Activated CD4-positive, alpha-beta T cell treated with anti-CD3 and anti-CD28 coated beads, Interleukin-2, amount 50 U/mL, for 1 hour (primary cell): Measurements from ENCODE around the gene SLC25A5.
"Not testable (repeated sequence)": the region's sequence is repeated elsewhere in the genome, so short reads cannot be mapped to it uniquely, and the experiment has no call there.

Experiments used
- DNase-seq: peaks from one replicate; pipeline ENCODE4 v3.0.0-alpha.2; 2020

The SLC25A5 gene

GRCh38 chrX:119478504-119478903 is 10.3 kb downstream of the SLC25A5 start:
- DNase-seq: no peak

GRCh38 chrX:119479845-119480244 is 11.6 kb downstream of the SLC25A5 start:
- no peak for DNase-seq

- DNase-seq: no peak
These were observed 13.1 kb downstream of the SLC25A5 start for GRCh38 chrX:119481323-119481801.

GRCh38 chrX:119482041-119482440 is 13.8 kb downstream of the SLC25A5 start:
- DNase-seq: no peak

- DNase-seq: peak; percentile 55
These were observed 14.5 kb downstream of the SLC25A5 start for GRCh38 chrX:119482481-119483480.

- no peak for DNase-seq
These were observed 18.5 kb downstream of the SLC25A5 start for GRCh38 chrX:119486745-119487144.

DNA sequence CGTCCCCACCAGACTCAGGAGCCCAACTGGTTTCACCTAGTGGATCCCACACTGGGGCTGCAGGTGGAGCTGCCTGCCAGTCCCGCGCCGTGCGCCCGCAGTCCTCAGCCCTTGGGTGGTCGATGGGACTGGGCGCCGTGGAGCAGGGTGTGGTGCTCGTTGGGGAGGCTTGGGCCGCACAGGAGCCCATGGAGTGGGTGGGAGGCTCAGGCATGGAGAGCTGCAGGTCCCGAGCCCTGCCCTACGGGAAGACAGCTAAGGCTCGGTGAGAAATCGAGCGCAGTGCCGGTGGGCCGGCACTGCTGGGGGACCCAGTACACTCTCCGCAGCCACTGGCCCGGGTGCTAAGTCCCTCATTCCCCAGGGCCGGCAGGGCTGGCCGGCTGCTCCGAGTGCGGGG is 19.5 kb downstream of the SLC25A5 start:
- DNase-seq: not testable (repeated sequence)

- peak; percentile 30 for DNase-seq
These were observed 20.5 kb downstream of the SLC25A5 start for GRCh38 chrX:119488749-119489148.

- DNase-seq: no peak
These were observed 21.2 kb downstream of the SLC25A5 start for GRCh38 chrX:119489212-119490074.

DNA sequence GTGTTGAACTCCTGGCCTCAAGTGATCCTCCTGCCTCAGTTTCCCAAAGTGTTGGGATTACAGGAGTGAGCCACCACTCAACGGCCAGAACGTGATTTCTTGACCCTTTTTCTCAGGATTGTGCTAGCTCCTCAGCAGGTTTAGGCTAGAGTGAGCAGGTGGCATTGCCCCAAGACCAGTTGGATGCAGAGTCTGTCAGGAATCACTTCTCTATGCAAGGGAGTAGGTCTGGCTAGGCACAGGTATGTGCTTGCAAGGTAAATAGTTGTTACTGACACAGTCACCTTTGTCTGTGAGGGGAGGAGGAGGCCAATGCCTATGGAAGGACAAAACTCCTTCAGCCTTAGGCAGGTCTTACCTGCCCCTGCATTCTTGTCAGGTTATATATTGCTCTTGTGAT is 24.2 kb downstream of the SLC25A5 start:
- no peak for DNase-seq

DNA sequence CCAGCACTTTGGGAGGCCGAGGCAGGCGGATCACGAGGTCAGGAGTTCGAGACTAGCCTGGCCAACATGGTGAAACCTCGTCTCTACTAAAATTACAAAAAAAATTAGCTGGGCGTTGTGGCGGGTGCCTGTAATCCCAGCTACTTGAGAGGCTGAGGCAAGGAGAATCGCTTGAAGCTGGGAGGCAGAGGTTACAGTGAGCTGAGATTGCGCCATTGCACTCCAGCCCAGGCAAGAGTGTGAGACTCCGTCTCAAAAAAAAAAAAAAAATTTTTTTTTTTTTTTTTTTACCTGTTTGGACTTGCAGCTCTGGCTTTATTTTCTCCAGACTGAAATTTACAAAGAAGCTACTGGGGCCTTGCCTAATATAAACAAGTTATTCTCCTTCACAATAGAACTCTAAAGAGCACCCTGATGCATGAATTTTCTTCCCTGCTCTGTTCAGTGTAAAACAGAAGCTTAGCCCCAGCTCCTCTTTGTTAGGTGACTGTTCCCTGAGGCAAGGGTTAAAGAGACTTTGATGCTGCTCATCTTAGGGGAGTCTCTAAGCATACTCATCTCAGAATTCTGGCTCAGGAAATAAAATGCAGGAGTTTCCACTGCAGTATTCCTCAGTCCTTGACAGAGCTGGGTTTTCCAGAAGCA is 25.7 kb downstream of the SLC25A5 start:
- not testable (repeated sequence) for DNase-seq

DNA sequence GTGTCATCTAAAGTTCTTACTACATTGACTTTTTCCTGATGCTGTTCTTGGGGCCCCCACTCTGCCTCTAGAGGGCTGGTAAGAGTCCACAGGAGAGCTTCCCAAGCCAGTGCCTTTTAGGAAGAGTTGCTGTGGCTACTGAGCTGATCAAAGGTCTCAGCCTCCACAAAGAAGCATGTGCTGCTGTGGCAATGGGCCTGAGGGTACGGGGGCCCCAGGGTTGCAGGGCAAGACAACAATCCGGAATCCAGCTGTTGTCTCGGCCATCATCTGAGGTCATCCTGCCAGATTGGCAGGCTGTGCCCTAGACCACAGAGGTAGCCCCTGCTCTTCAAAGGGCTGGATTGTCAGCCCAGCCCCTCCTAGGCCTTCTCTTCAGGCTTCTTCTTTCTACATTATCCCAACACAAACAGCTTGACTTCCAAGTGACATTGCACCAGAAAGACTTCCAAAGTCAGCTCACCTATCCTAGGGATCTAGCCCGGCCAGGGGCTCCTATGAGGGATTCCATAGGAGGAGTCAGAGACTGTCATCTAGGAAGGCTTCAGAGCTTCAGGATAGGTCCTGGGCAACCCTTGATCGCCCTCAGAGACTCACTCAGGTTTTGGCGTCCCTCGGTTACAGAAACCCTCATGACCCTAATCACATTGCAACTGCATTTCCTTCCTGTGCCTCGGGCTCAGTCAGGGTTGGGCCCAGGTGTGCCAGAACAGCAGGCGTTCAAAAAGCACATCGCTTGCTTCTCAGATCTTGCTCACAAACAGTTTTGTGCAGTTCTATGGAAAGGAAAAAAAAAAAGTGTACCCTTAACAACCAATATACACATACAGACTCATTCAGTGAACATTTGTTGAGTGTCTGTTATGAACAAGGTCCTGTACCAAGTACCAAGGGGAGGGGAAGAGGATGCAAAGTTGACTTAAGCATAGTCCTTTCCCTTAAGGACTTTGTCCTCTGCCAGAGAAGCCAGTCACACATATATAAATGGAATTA is 27.8 kb downstream of the SLC25A5 start:
- DNase-seq: no peak

DNA sequence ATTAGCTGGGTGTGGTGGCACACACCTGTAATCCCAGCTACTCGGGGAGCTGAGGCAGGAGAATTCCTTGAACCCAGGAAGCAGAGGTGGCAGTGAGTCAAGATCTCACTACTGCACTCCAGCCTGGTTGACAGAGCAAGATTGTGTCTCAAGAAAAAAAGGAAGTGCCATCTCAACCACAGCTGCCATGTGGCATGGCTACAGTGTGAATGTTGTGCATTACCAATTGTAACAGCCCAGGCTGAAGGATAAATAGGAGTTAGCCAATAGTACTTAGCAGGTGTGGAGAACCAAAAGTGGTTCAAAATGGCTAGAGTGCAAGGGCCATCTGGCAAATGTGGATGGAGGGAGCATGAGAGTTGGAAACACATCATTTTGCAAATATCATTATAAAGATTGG is 28.9 kb downstream of the SLC25A5 start:
- DNase-seq: no peak

DNA sequence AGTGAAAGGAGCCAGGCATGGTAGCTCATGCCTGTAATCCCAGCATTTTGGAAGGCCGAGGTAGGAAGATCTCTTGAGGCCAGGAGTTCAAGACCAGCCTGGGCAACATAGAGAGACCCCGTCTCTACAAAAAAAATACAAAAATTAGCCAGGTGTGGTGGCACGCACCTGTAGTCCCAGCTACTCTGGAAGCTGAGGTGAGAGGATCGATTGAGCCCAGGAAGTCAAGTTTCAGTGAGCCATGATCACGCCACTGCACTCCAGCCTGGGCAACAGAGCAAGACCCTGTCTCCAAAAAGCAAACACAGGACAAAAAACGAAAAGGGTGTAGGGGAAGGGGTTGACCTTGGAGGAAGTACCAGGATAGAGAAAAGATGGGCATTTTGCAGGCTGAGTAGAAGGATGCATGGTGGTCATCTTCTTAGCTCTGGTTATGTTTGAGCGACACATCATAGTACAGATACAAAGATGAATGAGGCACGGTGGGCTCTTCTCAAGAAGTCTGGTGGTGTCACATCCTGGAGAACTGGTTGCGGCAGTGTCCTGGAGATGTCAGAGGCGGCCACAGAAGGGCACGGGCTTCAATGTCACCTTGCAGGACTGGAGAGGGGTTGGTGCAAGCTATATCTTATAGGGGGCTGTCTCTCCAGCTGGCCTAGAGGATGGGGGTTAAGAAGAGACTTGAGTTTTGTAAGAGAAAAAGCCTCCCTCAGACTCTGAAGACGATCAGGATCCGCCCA is 32.0 kb downstream of the SLC25A5 start:
- DNase-seq: no peak

DNA sequence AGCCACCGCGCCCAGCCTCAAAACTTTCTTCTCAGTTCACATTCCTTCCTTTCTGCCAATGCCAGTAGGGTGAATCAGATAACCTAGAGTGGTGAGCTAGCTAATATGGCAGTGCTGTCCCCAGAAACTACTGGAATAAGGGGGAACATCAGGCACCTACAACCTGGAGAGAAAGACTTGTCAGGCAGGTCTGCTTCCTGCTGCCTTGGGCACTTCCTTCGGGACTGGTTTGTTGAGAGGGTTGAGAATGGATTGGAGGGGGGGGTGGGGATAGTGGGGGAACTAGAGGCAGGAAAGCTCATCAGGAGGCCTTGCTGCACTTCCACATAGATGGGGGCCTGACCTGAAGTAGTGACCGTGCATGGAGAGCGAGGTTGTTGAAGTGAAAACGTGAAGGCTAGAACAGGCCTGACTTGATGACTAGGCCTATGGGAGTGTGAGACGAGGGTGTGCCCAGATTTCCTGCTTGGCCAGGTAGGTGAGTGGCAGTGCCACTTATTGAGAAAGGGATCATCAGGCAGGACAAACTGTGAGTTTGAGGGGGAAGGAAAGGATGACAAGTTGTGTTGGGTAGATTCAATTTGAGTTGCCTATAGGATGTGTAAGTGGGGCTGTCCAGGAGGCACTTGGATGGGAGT is 33.4 kb downstream of the SLC25A5 start:
- DNase-seq: no peak

DNA sequence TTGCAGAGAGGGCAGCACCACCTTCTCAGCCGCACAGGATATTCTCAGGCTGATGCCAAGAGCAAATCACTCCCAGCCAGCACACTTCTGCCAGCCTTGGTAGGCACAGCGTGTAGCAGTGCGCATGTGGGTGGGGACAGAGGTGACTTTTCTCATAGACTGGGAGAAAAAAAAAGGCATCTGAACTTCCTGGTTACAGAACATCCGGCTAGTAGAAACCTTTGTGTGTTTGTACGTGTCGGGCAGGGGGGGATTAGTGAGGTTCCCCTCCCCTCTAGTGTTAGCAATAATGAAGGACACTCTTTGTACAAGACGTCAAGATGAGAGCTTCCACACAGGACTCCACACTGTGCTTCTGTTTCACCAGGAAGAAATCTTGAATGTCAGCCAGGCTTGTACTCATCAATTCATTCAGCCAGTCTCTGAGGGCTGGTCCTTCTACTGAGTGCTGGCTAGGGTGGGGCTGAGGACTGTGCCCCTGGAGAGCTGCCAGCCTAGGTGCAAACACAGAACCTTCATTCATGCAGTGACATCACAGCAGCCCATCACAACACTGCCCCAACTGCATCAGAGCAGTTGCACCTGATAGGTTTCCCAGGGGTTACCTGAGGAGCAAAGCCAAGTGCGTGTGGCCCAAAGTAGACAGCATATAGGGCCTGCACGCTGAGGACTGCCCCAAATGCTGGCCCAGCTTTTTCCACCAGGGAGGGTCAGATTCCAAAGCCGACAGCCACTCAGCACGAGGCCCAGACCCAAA is 34.7 kb downstream of the SLC25A5 start:
- DNase-seq: peak; percentile 11

DNA sequence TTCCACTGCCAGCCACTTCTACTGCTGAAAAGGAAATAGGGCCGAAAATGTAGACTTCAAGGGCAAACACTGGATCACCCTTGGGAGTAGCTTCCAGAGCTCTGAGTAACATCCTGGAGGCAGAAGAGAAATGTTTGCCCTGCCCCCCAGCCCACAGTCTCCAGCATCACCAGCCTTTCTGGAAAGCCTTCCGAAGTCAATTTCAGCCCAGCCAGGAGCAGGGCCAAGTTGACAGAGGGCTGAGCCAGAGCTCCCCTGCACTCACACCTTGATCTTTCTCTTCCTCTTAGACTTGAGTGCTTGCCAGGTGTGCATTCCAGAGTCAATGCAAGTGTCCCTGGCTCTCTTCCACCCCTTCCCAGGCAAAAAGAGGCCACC is 35.2 kb downstream of the SLC25A5 start:
- no peak for DNase-seq

- DNase-seq: not testable (repeated sequence)
These were observed 36.9 kb downstream of the SLC25A5 start for GRCh38 chrX:119505145-119505544.

DNA sequence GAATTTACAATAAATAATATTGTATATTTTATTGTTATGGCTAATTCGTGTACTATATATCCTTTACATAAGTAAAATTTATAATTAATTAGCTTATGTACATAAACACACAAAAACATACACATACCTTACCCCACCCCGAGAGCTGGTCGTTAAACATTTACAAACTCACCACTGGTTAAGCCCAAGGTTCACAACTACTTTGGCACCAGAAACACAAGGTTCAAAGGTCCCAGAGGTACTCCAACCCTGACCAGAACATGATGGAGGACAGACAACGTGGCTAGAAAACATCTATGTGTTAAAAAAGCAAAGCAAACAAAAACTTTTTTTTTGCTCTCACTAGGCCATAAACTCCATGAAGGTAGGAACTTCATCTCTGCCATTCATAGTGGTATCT is 37.7 kb downstream of the SLC25A5 start:
- DNase-seq: no peak

DNA sequence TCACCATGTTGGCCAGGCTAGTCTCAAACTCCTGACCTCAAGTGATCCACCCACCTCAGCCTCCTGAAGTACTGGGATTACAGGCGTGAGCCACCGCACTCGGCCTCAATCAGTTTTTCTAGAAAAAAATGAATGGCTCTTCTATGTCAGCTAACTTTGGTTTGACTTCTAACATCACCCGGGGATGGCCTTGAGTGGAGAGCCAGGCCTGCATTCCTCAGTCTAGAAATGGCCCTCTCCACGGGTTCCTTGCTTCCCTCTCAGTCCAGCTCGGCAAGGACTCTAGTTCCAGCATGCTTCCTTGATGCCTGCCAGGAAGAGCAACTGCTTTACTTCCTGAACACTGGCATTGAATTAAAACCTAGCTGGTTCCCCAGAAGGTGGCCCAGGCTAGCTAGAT is 39.0 kb downstream of the SLC25A5 start:
- no peak for DNase-seq
